WTC11 (cell line): ENCODE results near the gene FSTL4. TPM values are rescaled to one million over a fixed set of nuclear protein-coding genes. Genes with fewer than 3 reads are reported as not detected.

ENCODE experiments used
- ATAC-seq: fragments of 200-7000 bp; cut with Tn5 transposase; 2 replicates; pipeline ENCODE4 v1.10.0; 2021; ENCODE audit warnings: mild to moderate bottlenecking, moderate library complexity
- CTCF ChIA-PET: fragments of 300-600 bp; sonication (Branson Sonifier 250); formaldehyde crosslinking; loops from one replicate; lab custom pipeline; 2021; ENCODE audit warnings: antibody characterized with exemption; lab: Charles Lee
- POLR2A ChIA-PET: fragments of 350-600 bp; sonication (Branson Sonifier 250); formaldehyde crosslinking; loops from one replicate; lab custom pipeline; 2021; ENCODE audit warnings: antibody characterized with exemption; lab: Charles Lee
- DNase-seq: peaks from one replicate; pipeline ENCODE4 v3.0.0; 2021; ENCODE audit warnings: low spot score
- H3K27ac Mint-ChIP-seq: 2 replicates; pipeline ENCODE4 v1.8.0; 2021; ENCODE audit warnings: mixed read lengths
- H3K27me3 Mint-ChIP-seq: 2 replicates; pipeline ENCODE4 v1.8.0; 2021; ENCODE audit warnings: low read depth, mild to moderate bottlenecking, moderate library complexity, mixed read lengths
- H3K36me3 Mint-ChIP-seq: 2 replicates; pipeline ENCODE4 v1.8.0; 2021; ENCODE audit warnings: mixed read lengths
- H3K4me1 Mint-ChIP-seq: 2 replicates; pipeline ENCODE4 v1.8.0; 2022; ENCODE audit warnings: mixed read lengths
- H3K4me3 Mint-ChIP-seq: 2 replicates; pipeline ENCODE4 v1.8.0; 2021; ENCODE audit warnings: mild to moderate bottlenecking, moderate library complexity, mixed read lengths
- H3K9me3 Mint-ChIP-seq: 2 replicates; pipeline ENCODE4 v1.8.0; 2021; ENCODE audit warnings: mixed read lengths
- CREB1 ChIP-seq: sonication (generic); formaldehyde crosslinking; IDR thresholded peaks from 2 replicates; pipeline ENCODE4 v1.8.0; 2023; ENCODE audit warnings: mild to moderate bottlenecking, missing genetic modification reagents
- E2F1 ChIP-seq: sonication (generic); formaldehyde crosslinking; IDR thresholded peaks from 2 replicates; pipeline ENCODE4 v1.8.0; 2022; ENCODE audit warnings: mild to moderate bottlenecking, missing genetic modification reagents
- E2F4 ChIP-seq: sonication (generic); formaldehyde crosslinking; IDR thresholded peaks from 2 replicates; pipeline ENCODE4 v1.8.1; 2022; ENCODE audit warnings: low read depth, mild to moderate bottlenecking, moderate library complexity, missing genetic modification reagents, borderline replicate concordance
- ELF4 ChIP-seq: sonication (generic); formaldehyde crosslinking; IDR thresholded peaks from 2 replicates; pipeline ENCODE4 v1.8.1; 2022; ENCODE audit warnings: low read depth, mild to moderate bottlenecking, moderate library complexity, missing genetic modification reagents
- GRHL2 ChIP-seq: fragments of 250-450 bp; sonication (Bioruptor Pico); IDR thresholded peaks from 2 replicates; pipeline ENCODE4 v1.8.0; 2022; ENCODE audit warnings: mild to moderate bottlenecking, moderate library complexity; ENCODE audit not compliant: insufficient replicate concordance, severe bottlenecking
- GTF2I ChIP-seq: fragments of 250-450 bp; sonication (Bioruptor Pico); conservative IDR thresholded peaks from 2 replicates; pipeline ENCODE4 v1.4.0; 2021; ENCODE audit warnings: mild to moderate bottlenecking
- HMGA2 ChIP-seq: fragments of 250-450 bp; sonication (Bioruptor Pico); IDR thresholded peaks from 2 replicates; pipeline ENCODE4 v1.4.0; 2021; ENCODE audit warnings: mild to moderate bottlenecking, moderate library complexity
- JAZF1 ChIP-seq: fragments of 250-450 bp; sonication (Bioruptor Pico); IDR thresholded peaks from 2 replicates; pipeline ENCODE4 v1.9.0; 2021; ENCODE audit warnings: moderate library complexity, mild to moderate bottlenecking, inconsistent platforms
- JUN ChIP-seq: sonication (generic); formaldehyde crosslinking; IDR thresholded peaks from 2 replicates; pipeline ENCODE4 v1.8.0; 2023; ENCODE audit warnings: mild to moderate bottlenecking, missing genetic modification reagents
- KAT7 ChIP-seq: sonication (generic); formaldehyde crosslinking; IDR thresholded peaks from 2 replicates; pipeline ENCODE4 v1.8.1; 2023; ENCODE audit warnings: missing genetic modification reagents, mild to moderate bottlenecking, borderline replicate concordance
- NFYB ChIP-seq: sonication (generic); formaldehyde crosslinking; conservative IDR thresholded peaks from 2 replicates; pipeline ENCODE4 v1.8.0; 2022; ENCODE audit warnings: low read depth, missing genetic modification reagents
- OVOL2 ChIP-seq: fragments of 250-450 bp; sonication (Bioruptor Pico); IDR thresholded peaks from 2 replicates; pipeline ENCODE4 v1.9.0; 2021; ENCODE audit warnings: mild to moderate bottlenecking, borderline replicate concordance
- PREB ChIP-seq: sonication (generic); formaldehyde crosslinking; IDR thresholded peaks from 2 replicates; pipeline ENCODE4 v1.8.1; 2022; ENCODE audit warnings: mild to moderate bottlenecking, missing genetic modification reagents, moderate library complexity, borderline replicate concordance
- RORB ChIP-seq: fragments of 250-450 bp; sonication (Bioruptor Pico); IDR thresholded peaks from 2 replicates; pipeline ENCODE4 v1.9.0; 2021; ENCODE audit warnings: mild to moderate bottlenecking
- SMAD4 ChIP-seq: sonication (generic); formaldehyde crosslinking; IDR thresholded peaks from 2 replicates; pipeline ENCODE4 v1.8.0; 2022; ENCODE audit warnings: mild to moderate bottlenecking, missing genetic modification reagents
- SOX15 ChIP-seq: fragments of 250-450 bp; sonication (Bioruptor Pico); IDR thresholded peaks from 2 replicates; pipeline ENCODE4 v1.9.0; 2021; ENCODE audit warnings: mild to moderate bottlenecking
- SP1 ChIP-seq: sonication (generic); formaldehyde crosslinking; conservative IDR thresholded peaks from 2 replicates; pipeline ENCODE4 v1.8.1; 2022; ENCODE audit warnings: missing genetic modification reagents
- TEAD1 ChIP-seq: sonication (generic); formaldehyde crosslinking; IDR thresholded peaks from 2 replicates; pipeline ENCODE4 v1.8.0; 2022; ENCODE audit warnings: mild to moderate bottlenecking, missing genetic modification reagents
- TEAD4 ChIP-seq: sonication (generic); formaldehyde crosslinking; IDR thresholded peaks from 2 replicates; pipeline ENCODE4 v1.8.0; 2022; ENCODE audit warnings: mild to moderate bottlenecking, missing genetic modification reagents
- ZNF423 ChIP-seq: fragments of 250-450 bp; sonication (Bioruptor Pico); IDR thresholded peaks from 2 replicates; pipeline ENCODE4 v2.1.2; 2022; ENCODE audit warnings: mild to moderate bottlenecking, moderate library complexity
- ZNF512 ChIP-seq: sonication (generic); formaldehyde crosslinking; IDR thresholded peaks from 2 replicates; pipeline ENCODE4 v1.8.1; 2022; ENCODE audit warnings: missing genetic modification reagents, borderline replicate concordance
- total RNA-seq: library from RNA; stranded (reverse); gene quantifications from 3 replicates; pipeline ENCODE4 v1.2.3, GENCODE V29; 2021
- TF ChIP-seq, protein P1 (sequence below): sonication (generic); formaldehyde crosslinking; IDR thresholded peaks from 2 replicates; pipeline ENCODE4 v1.8.0; 2022; ENCODE audit warnings: missing genetic modification reagents
- TF ChIP-seq, protein P2 (sequence below): fragments of 250-450 bp; sonication (Bioruptor Pico); IDR thresholded peaks from 2 replicates; pipeline ENCODE4 v1.9.0; 2021; ENCODE audit warnings: moderate library complexity, mild to moderate bottlenecking, inconsistent platforms, borderline replicate concordance
- TF ChIP-seq, protein P3 (sequence below): fragments of 250-450 bp; sonication (Bioruptor Pico); IDR thresholded peaks from 2 replicates; pipeline ENCODE4 v2.1.2; 2022; ENCODE audit warnings: mild to moderate bottlenecking, moderate library complexity

FSTL4 gene
- total RNA-seq, 1 experiment from 2014 or later, result 6.1 TPM

DNA sequence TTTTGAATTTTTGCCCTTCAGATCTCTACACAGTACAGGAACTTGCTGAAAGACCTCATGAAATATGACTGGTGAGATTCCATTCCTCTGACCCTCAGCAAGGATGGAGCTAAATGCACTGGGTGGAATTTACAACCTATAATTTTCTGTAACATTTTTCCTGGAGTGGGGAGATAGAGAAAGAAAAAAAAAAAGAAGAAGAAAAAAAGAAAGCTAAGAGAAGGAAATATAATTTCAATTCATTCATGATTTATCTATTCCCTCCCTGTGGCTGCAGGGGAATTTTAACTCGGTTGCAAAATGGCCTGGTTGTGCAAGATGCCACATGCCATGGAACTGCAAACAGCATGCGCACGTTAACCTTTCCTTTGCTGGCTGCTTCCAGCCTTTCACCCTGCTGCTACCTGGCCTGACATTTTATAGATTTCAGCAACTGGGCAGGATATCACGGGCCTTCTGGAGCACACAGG is 155.4 kb downstream of the FSTL4 start (continued):
- TF ChIP-seq, protein P1, sequence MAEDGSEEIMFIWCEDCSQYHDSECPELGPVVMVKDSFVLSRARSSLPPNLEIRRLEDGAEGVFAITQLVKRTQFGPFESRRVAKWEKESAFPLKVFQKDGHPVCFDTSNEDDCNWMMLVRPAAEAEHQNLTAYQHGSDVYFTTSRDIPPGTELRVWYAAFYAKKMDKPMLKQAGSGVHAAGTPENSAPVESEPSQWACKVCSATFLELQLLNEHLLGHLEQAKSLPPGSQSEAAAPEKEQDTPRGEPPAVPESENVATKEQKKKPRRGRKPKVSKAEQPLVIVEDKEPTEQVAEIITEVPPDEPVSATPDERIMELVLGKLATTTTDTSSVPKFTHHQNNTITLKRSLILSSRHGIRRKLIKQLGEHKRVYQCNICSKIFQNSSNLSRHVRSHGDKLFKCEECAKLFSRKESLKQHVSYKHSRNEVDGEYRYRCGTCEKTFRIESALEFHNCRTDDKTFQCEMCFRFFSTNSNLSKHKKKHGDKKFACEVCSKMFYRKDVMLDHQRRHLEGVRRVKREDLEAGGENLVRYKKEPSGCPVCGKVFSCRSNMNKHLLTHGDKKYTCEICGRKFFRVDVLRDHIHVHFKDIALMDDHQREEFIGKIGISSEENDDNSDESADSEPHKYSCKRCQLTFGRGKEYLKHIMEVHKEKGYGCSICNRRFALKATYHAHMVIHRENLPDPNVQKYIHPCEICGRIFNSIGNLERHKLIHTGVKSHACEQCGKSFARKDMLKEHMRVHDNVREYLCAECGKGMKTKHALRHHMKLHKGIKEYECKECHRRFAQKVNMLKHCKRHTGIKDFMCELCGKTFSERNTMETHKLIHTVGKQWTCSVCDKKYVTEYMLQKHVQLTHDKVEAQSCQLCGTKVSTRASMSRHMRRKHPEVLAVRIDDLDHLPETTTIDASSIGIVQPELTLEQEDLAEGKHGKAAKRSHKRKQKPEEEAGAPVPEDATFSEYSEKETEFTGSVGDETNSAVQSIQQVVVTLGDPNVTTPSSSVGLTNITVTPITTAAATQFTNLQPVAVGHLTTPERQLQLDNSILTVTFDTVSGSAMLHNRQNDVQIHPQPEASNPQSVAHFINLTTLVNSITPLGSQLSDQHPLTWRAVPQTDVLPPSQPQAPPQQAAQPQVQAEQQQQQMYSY (CRISPR knock-in tag), result no peak
- TF ChIP-seq TEAD1 (CRISPR knock-in tag) (no peak), ELF4 (no peak), ZNF512 (no peak), RORB (CRISPR knock-in tag) (no peak), ZNF423 (CRISPR knock-in tag) (no peak), PREB (CRISPR knock-in tag) (no peak)

DNA sequence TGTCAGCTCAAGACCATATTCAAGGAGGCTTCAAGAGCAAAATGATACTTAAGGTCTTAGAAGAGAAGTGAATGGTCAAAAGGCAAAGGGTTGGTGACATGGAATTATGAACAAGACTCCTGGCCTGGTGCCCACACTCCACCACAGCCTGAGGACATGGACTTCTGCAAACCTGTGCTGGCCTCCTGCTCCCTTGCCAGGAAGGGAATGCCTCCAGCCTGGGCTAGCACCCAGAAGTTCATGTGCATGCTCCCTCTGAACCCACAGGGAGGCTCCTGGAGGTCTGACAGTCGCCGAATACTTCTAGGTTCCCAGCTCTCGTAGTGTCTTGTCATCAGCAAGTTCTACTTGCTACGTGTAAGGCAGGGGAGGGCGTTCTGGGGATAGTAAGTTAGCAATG is 156.7 kb downstream of the FSTL4 start:
- Mint-ChIP-seq H3K4me1 (peaks cover 20% of the 10 kb centered on the region), H3K9me3 (no peaks in the 10 kb centered on the region), H3K4me3 (no peak overlapping the region)
- no peak for DNase-seq
- no peak for ATAC-seq
- TF ChIP-seq ZNF512 (no peak), E2F4 (CRISPR knock-in tag) (no peak), JUN (no peak), SOX15 (no peak), SP1 (CRISPR knock-in tag) (no peak), OVOL2 (CRISPR knock-in tag) (no peak), JAZF1 (no peak), ZNF423 (CRISPR knock-in tag) (no peak), RORB (CRISPR knock-in tag) (no peak), CREB1 (CRISPR knock-in tag) (no peak), GRHL2 (CRISPR knock-in tag) (no peak), E2F1 (no peak), SMAD4 (no peak), GTF2I (CRISPR knock-in tag) (no peak), TEAD4 (CRISPR knock-in tag) (no peak), KAT7 (CRISPR knock-in tag) (no peak), HMGA2 (CRISPR knock-in tag) (no peak), NFYB (CRISPR knock-in tag) (no peak)
- TF ChIP-seq, protein P2, sequence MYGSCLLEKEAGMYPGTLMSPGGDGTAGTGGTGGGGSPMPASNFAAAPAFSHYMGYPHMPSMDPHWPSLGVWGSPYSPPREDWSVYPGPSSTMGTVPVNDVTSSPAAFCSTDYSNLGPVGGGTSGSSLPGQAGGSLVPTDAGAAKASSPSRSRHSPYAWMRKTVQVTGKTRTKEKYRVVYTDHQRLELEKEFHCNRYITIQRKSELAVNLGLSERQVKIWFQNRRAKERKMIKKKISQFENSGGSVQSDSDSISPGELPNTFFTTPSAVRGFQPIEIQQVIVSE, result no peak
- TF ChIP-seq, protein P3, sequence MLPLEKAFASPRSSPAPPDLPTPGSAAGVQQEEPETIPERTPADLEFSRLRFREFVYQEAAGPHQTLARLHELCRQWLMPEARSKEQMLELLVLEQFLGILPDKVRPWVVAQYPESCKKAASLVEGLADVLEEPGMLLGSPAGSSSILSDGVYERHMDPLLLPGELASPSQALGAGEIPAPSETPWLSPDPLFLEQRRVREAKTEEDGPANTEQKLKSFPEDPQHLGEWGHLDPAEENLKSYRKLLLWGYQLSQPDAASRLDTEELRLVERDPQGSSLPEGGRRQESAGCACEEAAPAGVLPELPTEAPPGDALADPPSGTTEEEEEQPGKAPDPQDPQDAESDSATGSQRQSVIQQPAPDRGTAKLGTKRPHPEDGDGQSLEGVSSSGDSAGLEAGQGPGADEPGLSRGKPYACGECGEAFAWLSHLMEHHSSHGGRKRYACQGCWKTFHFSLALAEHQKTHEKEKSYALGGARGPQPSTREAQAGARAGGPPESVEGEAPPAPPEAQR (CRISPR knock-in tag), result no peak
- TF ChIP-seq, all 79 proteins: peak for 0
- ChIA-PET POLR2A (no interaction called here), CTCF (interaction anchor here (2.1 kb wide), 1 partner anchor 34 kb away, joined by 9 read pairs; no protein-coding TSS in a partner anchor)
- Mint-ChIP-seq H3K36me3 (no peaks in the 10 kb centered on the region), H3K27ac (no peak overlapping the region), H3K27me3 (no peaks in the 10 kb centered on the region; the same call in 1 of the 2 replicates)
